PC-9 (cell line): ENCODE measurements around the gene PCED1A.

Experiments
- CTCF ChIP-seq: fragments of 200-600 bp; sonication (generic); conservative IDR thresholded peaks from 2 replicates; pipeline ENCODE4 v1.6.1; 2017; ENCODE audit warnings: mixed run types, antibody characterized with exemption, mild to moderate bottlenecking, moderate library complexity
- EZH2 ChIP-seq: fragments of 200-600 bp; sonication (generic); IDR thresholded peaks from 2 replicates; pipeline ENCODE4 v1.8.0; 2017; ENCODE audit warnings: antibody characterized with exemption, low read depth

- TF ChIP-seq EZH2, result no peak
- TF ChIP-seq CTCF, result no peak
Measured at GRCh38 chr20:2817341-2817726, 23.1 kb downstream of the PCED1A start.
